K562 (cell line): Measurements from ENCODE around the gene EEFSEC. TPM values are rescaled to one million over a fixed set of nuclear protein-coding genes. Genes with fewer than 3 reads are reported as not detected.

Experiments
- CHD2 ChIP-seq: IDR thresholded peaks from 2 replicates; pipeline ENCODE4 v1.6.1; 2011; ENCODE audit warnings: low read depth, low read length
- MGA ChIP-seq: fragments of 450-650 bp; IDR thresholded peaks from 2 replicates; pipeline ENCODE4 v1.6.1; 2016; ENCODE audit warnings: mild to moderate bottlenecking, moderate library complexity
- POLR2AphosphoS2 ChIP-seq: IDR thresholded peaks from 2 replicates; pipeline ENCODE4 v1.6.1; 2012; ENCODE audit warnings: low read length, improper control_type of control experiment
- SUPT5H ChIP-seq: fragments of 450-650 bp; IDR thresholded peaks from 2 replicates; pipeline ENCODE4 v1.6.1; 2016
- ZFX ChIP-seq: sonication (generic); formaldehyde crosslinking; IDR thresholded peaks from 2 replicates; pipeline ENCODE4 v1.8.0; 2022; ENCODE audit warnings: mild to moderate bottlenecking, missing genetic modification reagents, moderate library complexity
- ZNF592 ChIP-seq: fragments of 450-650 bp; IDR thresholded peaks from 2 replicates; pipeline ENCODE4 v1.6.1; 2017; ENCODE audit warnings: antibody characterized with exemption, mild to moderate bottlenecking
- polyA plus RNA-seq, 8 experiments: library from polyadenylated mRNA; depleted of rRNA in 4 of 8; stranded (reverse) in 5 of 8; unstranded in 3 of 8; fragments of >200 nt; fragmentation: Nextera tagmentation in 2 of 8; fragmentation: Illumina TruSeq in 1 of 8; extraction: Ambion mirVana in 2 of 8; extraction: Trizol in 1 of 8; gene quantifications; 2 replicates each; pipeline versions ENCODE4 v1.2.1 to v1.2.3, GENCODE V29; 2011 to 2014; ENCODE audit warnings: inconsistent platforms in 1 of 8, missing spikeins in 1 of 8
- total RNA-seq, 7 experiments: library from RNA; depleted of rRNA in 6 of 7; stranded (reverse); fragments of >200 nt in 6 of 7; fragmentation: Illumina TruSeq in 2 of 7; extraction: Trizol in 2 of 7; gene quantifications; 2 replicates each; pipeline versions ENCODE4 v1.2.1 to v1.2.3, GENCODE V29; 2011 to 2021; ENCODE audit warnings: low replicate concordance in 1 of 7
- TF ChIP-seq, protein P1 (sequence below), 3 experiments: IDR thresholded peaks in 2 of 3; conservative IDR thresholded peaks in 1 of 3; 2 replicates each; pipeline ENCODE4 v1.5.1; 2011 to 2012; ENCODE audit warnings: low read length in 3 of 3, mild to moderate bottlenecking in 3 of 3, control low read depth in 2 of 3, improper control_type of control experiment in 1 of 3, inconsistent platforms in 1 of 3, low read depth in 1 of 3, mixed read lengths in 1 of 3, moderate library complexity in 1 of 3; ENCODE audit not compliant: insufficient read depth in 2 of 3

The EEFSEC gene
- total and polyA plus RNA-seq, 9 of the 15 experiments (the other 6 are each of a cell fraction or from before 2014, with no cell fraction given): 0.35 to 11.8 (median 7.7) TPM

GRCh38 chr3:128344052-128344735 is 190.9 kb downstream of the EEFSEC start (continued):
- TF ChIP-seq MGA (peak; percentile 35; the same call in 1 of the 2 replicates), POLR2AphosphoS2 (no peak), ZNF592 (0 out of 2 replicates have a peak, but pooled peaks have one; percentile 37), CHD2 (no peak), SUPT5H (0 out of 2 replicates have a peak, but pooled peaks have one; percentile 0), ZFX (CRISPR knock-in tag) (peak; percentile 46)
- TF ChIP-seq, protein P1, sequence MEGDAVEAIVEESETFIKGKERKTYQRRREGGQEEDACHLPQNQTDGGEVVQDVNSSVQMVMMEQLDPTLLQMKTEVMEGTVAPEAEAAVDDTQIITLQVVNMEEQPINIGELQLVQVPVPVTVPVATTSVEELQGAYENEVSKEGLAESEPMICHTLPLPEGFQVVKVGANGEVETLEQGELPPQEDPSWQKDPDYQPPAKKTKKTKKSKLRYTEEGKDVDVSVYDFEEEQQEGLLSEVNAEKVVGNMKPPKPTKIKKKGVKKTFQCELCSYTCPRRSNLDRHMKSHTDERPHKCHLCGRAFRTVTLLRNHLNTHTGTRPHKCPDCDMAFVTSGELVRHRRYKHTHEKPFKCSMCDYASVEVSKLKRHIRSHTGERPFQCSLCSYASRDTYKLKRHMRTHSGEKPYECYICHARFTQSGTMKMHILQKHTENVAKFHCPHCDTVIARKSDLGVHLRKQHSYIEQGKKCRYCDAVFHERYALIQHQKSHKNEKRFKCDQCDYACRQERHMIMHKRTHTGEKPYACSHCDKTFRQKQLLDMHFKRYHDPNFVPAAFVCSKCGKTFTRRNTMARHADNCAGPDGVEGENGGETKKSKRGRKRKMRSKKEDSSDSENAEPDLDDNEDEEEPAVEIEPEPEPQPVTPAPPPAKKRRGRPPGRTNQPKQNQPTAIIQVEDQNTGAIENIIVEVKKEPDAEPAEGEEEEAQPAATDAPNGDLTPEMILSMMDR (IDR thresholded peaks at IDR 0.05 in 2 of 3, conservative IDR thresholded peaks at IDR 0.05 in 1 of 3; ENCODE audit: insufficient read depth in 2 of 3, low read depth in 1 of 3, low read length in 3 of 3): no peak
